ENCODE results near the gene FGFR3. TPM values are rescaled to one million over a fixed set of nuclear protein-coding genes. Genes with fewer than 3 reads are reported as not detected.
A peak's percentile ranks its signal among the peaks of the same experiment; 100 is the strongest.

The FGFR3 gene
- total RNA-seq, 1 donor from 2014 or later, result 6.4 TPM

DNA sequence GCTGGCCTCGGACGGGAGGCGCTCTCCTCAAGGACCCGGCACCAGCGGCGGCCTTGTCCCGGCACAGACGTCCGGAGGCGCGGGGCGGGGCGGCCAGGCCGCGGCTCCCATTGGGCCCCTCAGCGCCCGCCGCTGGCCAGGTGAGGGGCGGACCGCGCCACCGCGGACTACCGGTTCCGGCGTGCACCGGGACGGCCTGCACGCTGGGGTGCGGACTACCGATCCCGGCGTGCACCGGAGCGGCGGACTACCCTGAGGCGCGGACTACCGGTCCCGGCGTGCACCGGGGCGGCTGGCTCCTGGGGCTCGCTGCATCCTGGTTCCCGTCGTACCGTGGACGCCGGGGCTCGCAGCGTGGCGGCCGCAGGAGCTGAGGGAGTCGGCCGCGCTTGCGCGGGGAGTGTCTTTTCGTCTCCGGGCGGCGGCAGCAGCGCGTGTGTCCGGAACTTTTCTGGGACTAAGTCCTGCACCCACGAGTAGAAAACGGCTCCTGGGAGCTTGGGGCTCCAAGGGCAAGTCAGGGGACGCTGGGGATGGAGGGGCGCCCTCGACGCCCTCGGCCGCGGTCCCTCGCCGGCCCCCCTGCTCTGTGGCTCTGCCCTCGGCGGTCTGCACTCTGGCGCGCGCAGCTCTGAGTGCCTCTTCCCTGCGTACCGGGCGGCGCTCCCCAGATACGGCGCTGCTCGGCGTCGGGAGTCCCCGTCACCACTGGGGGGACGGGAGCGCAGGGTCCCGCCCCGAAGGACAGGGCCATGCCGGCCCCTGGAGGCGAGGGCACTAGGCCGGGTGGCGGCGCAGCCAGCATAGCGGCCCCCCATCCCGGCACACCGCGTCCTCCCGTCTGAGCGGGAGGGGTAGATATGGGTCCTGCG, 63.2 kb downstream of the FGFR3 start, which contains the start of gene LETM1:
Gene LETM1 (minus strand): TSS at position 86 of the 872 bp plus-strand sequence. CDS start 206 bp downstream, outside the sequence.
- Mint-ChIP-seq H3K4me3 (ENCODE audit: unreplicated experiment) (peak within 1 kb of the TSS; percentile 80), H3K27ac (ENCODE audit: unreplicated experiment) (peak within 1 kb of the TSS; percentile 56), H3K9me3 (ENCODE audit: unreplicated experiment) (no peaks in the 10 kb centered on the region), H3K4me1 (ENCODE audit: unreplicated experiment) (peaks cover 26% of the 10 kb centered on the region), H3K27me3 (ENCODE audit: unreplicated experiment) (no peaks in the 10 kb centered on the region), H3K36me3 (ENCODE audit: unreplicated experiment) (peaks cover 2% of the 10 kb centered on the region)
- peak; percentile 97 for DNase-seq (ENCODE audit: extremely low spot score, unreplicated experiment)
- TF ChIP-seq, protein P1, sequence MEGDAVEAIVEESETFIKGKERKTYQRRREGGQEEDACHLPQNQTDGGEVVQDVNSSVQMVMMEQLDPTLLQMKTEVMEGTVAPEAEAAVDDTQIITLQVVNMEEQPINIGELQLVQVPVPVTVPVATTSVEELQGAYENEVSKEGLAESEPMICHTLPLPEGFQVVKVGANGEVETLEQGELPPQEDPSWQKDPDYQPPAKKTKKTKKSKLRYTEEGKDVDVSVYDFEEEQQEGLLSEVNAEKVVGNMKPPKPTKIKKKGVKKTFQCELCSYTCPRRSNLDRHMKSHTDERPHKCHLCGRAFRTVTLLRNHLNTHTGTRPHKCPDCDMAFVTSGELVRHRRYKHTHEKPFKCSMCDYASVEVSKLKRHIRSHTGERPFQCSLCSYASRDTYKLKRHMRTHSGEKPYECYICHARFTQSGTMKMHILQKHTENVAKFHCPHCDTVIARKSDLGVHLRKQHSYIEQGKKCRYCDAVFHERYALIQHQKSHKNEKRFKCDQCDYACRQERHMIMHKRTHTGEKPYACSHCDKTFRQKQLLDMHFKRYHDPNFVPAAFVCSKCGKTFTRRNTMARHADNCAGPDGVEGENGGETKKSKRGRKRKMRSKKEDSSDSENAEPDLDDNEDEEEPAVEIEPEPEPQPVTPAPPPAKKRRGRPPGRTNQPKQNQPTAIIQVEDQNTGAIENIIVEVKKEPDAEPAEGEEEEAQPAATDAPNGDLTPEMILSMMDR (IDR thresholded peaks at IDR 0.05), result no peak

DNA sequence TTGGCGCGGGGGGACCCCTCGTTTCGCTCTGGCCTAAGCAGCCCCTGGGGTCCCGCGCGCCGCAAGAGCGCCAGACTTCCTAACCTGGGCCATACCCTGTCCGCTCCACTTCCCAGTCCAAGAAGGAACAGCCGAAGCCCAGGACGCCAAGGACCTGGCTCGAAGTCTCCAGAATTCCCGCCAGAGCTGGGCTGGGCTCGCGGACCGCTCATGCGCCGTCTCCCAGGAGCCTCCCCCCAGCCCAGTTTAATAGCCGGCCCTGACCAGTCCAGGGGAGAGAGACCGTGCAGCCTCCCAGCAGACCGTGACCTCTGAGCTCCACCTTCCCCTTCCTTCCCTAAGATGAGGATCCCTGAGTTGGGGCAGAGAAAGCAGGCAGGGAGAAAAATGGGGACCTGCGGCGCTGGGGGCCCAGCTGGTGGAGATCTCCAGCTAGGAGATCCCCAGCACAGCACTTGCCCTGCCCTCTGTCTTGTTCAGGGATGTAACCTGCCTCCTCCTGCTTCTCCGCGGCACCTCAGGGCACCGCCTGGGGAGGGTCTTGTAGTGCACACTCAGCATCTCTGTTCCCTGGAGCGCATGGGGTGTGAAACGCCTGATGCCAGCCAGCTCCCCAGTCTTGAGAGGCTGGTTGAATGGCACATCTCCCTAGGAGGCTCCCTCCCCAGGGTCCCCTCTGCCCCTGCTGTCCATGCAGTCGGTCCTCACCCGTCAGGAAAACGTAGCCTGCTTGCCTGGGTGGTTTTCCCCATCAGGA, 64.0 kb downstream of the FGFR3 start:
- no peak overlapping the region for H3K27ac Mint-ChIP-seq (ENCODE audit: unreplicated experiment)
- DNase-seq (ENCODE audit: extremely low spot score, unreplicated experiment), result no peak

DNA sequence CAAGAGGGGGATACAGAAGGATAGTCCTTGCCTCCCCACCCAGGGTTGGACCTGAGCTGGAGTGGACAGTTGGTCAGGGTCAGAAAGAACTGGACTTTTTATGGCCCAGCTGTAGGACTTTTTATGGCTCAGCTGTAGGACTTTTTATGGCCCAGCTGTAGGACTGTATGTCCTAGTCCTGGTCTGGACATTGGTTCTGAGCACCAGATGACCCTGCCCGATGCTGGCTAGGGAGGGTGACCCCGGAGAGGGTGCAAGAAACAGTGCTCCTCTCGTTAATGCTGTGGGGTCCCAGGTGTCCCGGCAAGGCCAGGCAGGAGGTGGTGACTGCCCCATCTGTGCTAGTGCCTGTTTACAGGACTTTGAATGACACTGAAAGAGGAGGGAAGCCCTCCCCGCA, 64.8 kb downstream of the FGFR3 start:
- TF ChIP-seq, protein P1 (IDR thresholded peaks at IDR 0.05), result no peak
- DNase-seq (ENCODE audit: extremely low spot score, unreplicated experiment), result no peak

More for the DNA sequence above, 64.0 kb downstream of the FGFR3 start:
- Mint-ChIP-seq H3K4me1 (ENCODE audit: unreplicated experiment) (peaks cover 19% of the 10 kb centered on the region), H3K9me3 (ENCODE audit: unreplicated experiment) (no peaks in the 10 kb centered on the region), H3K4me3 (ENCODE audit: unreplicated experiment) (peak overlapping the region; percentile 80), H3K27me3 (ENCODE audit: unreplicated experiment) (no peaks in the 10 kb centered on the region), H3K36me3 (ENCODE audit: unreplicated experiment) (peaks cover 2% of the 10 kb centered on the region)
- TF ChIP-seq, protein P1 (IDR thresholded peaks at IDR 0.05), result no peak

More for the DNA sequence above, 64.8 kb downstream of the FGFR3 start:
- Mint-ChIP-seq H3K27me3 (ENCODE audit: unreplicated experiment) (no peaks in the 10 kb centered on the region), H3K36me3 (ENCODE audit: unreplicated experiment) (peaks cover 2% of the 10 kb centered on the region), H3K27ac (ENCODE audit: unreplicated experiment) (no peak overlapping the region), H3K4me3 (ENCODE audit: unreplicated experiment) (no peak overlapping the region), H3K4me1 (ENCODE audit: unreplicated experiment) (peaks cover 15% of the 10 kb centered on the region), H3K9me3 (ENCODE audit: unreplicated experiment) (no peaks in the 10 kb centered on the region)

Other genes with a start within 250 kb of the FGFR3 start
- 6.2 and 9.5 TPM in 2 replicates for gene FAM53A, start 109.0 kb upstream of the FGFR3 start, total RNA-seq
- 49.1 and 50.4 TPM in 2 replicates for gene SLBP, start 81.0 kb upstream of the FGFR3 start, total RNA-seq
- gene TMEM129, start 72.0 kb upstream of the FGFR3 start, total RNA-seq, result 48.8 and 53.6 TPM in 2 replicates
- 22.3 and 23.6 TPM in 2 replicates for gene TACC3, start 71.8 kb upstream of the FGFR3 start, total RNA-seq
- 48.2 and 49.9 TPM in 2 replicates for gene LETM1, start 62.9 kb downstream of the FGFR3 start, total RNA-seq
- gene NSD2, start 78.1 kb downstream of the FGFR3 start, total RNA-seq, result 63.4 and 66.4 TPM in 2 replicates
- gene NELFA, start 215.7 kb downstream of the FGFR3 start, total RNA-seq, result 32.5 and 37.8 TPM in 2 replicates